NB4 (cell line): ENCODE results near the gene MAGI2.

Experiments used
- CTCF ChIP-seq: IDR thresholded peaks from one replicate; pipeline ENCODE4 v1.5.1; 2012; ENCODE audit warnings: low read depth, low read length
- POLR2A ChIP-seq: IDR thresholded peaks from 2 replicates; pipeline ENCODE4 v1.6.1; 2011; ENCODE audit warnings: mild to moderate bottlenecking; ENCODE audit not compliant: insufficient read length; ENCODE audit errors: extremely low read depth

GRCh38 chr7:78195281-78195680, 1258.2 kb downstream of the MAGI2 start:
- TF ChIP-seq CTCF (no peak), POLR2A (no peak)
